HEK293 (cell line): ENCODE data around the gene CACNA2D1.

ENCODE experiments used
- CTCF ChIA-PET: fragments of 350-600 bp; formaldehyde crosslinking; extraction: SDS; loops from one replicate; lab custom pipeline; 2021; ENCODE audit warnings: antibody characterized with exemption; lab: Yijun Ruan, JAX
- POLR2A ChIA-PET: fragments of 300-600 bp; formaldehyde crosslinking; extraction: SDS; loops from one replicate; lab custom pipeline; 2020; ENCODE audit warnings: antibody characterized with exemption, inconsistent platforms; lab: Yijun Ruan, JAX
- H3K27ac ChIP-seq: fragments of 200-500 bp; sonication (Bioruptor generic); 2 replicates; pipeline ENCODE4 v1.5.1; 2014; ENCODE audit warnings: low read depth, low read length, control low read depth, inconsistent platforms; ENCODE audit errors: extremely low read depth
- H3K36me3 ChIP-seq, 2 experiments: fragments of 200-500 bp in 1 of 2; sonication (Bioruptor generic) in 1 of 2; 1 replicate in 1 of 2; 2 replicates in 1 of 2; pipeline ENCODE4 v1.5.1; 2014 to 2017; ENCODE audit warnings: inconsistent platforms in 2 of 2, low read length in 2 of 2; ENCODE audit not compliant: control insufficient read depth in 2 of 2, insufficient read depth in 1 of 2
- H3K4me1 ChIP-seq: fragments of 200-500 bp; sonication (Bioruptor generic); 2 replicates; pipeline ENCODE4 v1.5.1; 2014; ENCODE audit warnings: mild to moderate bottlenecking, low read length, inconsistent platforms; ENCODE audit not compliant: control insufficient read depth, insufficient read depth
- H3K4me3 ChIP-seq: 2 replicates; pipeline ENCODE4 v1.5.1; 2011; ENCODE audit warnings: low read depth, mild to moderate bottlenecking, control low read depth, low read length, moderate library complexity
- H3K9me3 ChIP-seq: fragments of 200-500 bp; sonication (Bioruptor generic); 2 replicates; pipeline ENCODE4 v1.5.1; 2014; ENCODE audit warnings: low read depth, low read length, inconsistent platforms; ENCODE audit not compliant: control insufficient read depth, insufficient read depth
- ATF2 ChIP-seq: fragments of 450-650 bp; formaldehyde crosslinking; IDR thresholded peaks from 2 replicates; pipeline ENCODE4 v1.5.1; 2016; ENCODE audit warnings: missing biosample characterization, missing genetic modification characterization, low read depth
- GLIS2 ChIP-seq: fragments of 450-650 bp; formaldehyde crosslinking; IDR thresholded peaks from 2 replicates; pipeline ENCODE4 v1.5.1; 2016; ENCODE audit warnings: missing biosample characterization, missing genetic modification characterization
- KLF10 ChIP-seq: fragments of 450-650 bp; IDR thresholded peaks from 2 replicates; pipeline ENCODE4 v1.5.1; 2018; ENCODE audit warnings: missing biosample characterization, mild to moderate bottlenecking, missing genetic modification characterization
- ZBTB7A ChIP-seq: fragments of 450-650 bp; formaldehyde crosslinking; IDR thresholded peaks from 2 replicates; pipeline ENCODE4 v1.5.1; 2016; ENCODE audit warnings: low read depth, missing biosample characterization, missing genetic modification characterization
- ZNF132 ChIP-seq: fragments of 450-650 bp; formaldehyde crosslinking; IDR thresholded peaks from 2 replicates; pipeline ENCODE4 v1.5.1; 2017; ENCODE audit warnings: missing biosample characterization, missing genetic modification characterization, borderline replicate concordance
- ZNF138 ChIP-seq: fragments of 450-650 bp; formaldehyde crosslinking; IDR thresholded peaks from 2 replicates; pipeline ENCODE4 v1.5.1; 2016; ENCODE audit warnings: missing biosample characterization, missing genetic modification characterization, borderline replicate concordance
- ZNF19 ChIP-seq: fragments of 450-650 bp; formaldehyde crosslinking; IDR thresholded peaks from 2 replicates; pipeline ENCODE4; 2016; ENCODE audit warnings: missing biosample characterization, missing genetic modification characterization, low read depth
- ZNF266 ChIP-seq: fragments of 450-650 bp; formaldehyde crosslinking; IDR thresholded peaks from 2 replicates; pipeline ENCODE4 v1.5.1; 2016; ENCODE audit warnings: missing biosample characterization, missing genetic modification characterization, low read depth
- ZNF341 ChIP-seq: fragments of 450-650 bp; formaldehyde crosslinking; IDR thresholded peaks from 2 replicates; pipeline ENCODE4; 2016; ENCODE audit warnings: low read depth, missing biosample characterization, missing genetic modification characterization
- ZNF488 ChIP-seq: fragments of 450-650 bp; formaldehyde crosslinking; IDR thresholded peaks from 2 replicates; pipeline ENCODE4 v1.5.1; 2016; ENCODE audit warnings: missing biosample characterization, missing genetic modification characterization
- ZNF544 ChIP-seq: fragments of 450-650 bp; formaldehyde crosslinking; IDR thresholded peaks from 2 replicates; pipeline ENCODE4 v1.5.0; 2017; ENCODE audit warnings: missing biosample characterization, missing genetic modification characterization
- ZNF549 ChIP-seq: fragments of 450-650 bp; IDR thresholded peaks from 2 replicates; pipeline ENCODE4 v1.5.1; 2018; ENCODE audit warnings: missing biosample characterization, missing genetic modification characterization, mild to moderate bottlenecking, inconsistent platforms, moderate library complexity
- ZNF558 ChIP-seq: fragments of 450-650 bp; formaldehyde crosslinking; IDR thresholded peaks from 2 replicates; pipeline ENCODE4 v1.5.1; 2016; ENCODE audit warnings: missing biosample characterization, missing genetic modification characterization
- ZSCAN16 ChIP-seq: fragments of 450-650 bp; formaldehyde crosslinking; IDR thresholded peaks from 2 replicates; pipeline ENCODE4 v1.5.1; 2016; ENCODE audit warnings: missing biosample characterization, missing genetic modification characterization
- ZSCAN30 ChIP-seq: fragments of 450-650 bp; IDR thresholded peaks from 2 replicates; pipeline ENCODE4 v1.5.1; 2018; ENCODE audit warnings: missing biosample characterization, mild to moderate bottlenecking, missing genetic modification characterization, moderate library complexity

CACNA2D1 gene

DNA sequence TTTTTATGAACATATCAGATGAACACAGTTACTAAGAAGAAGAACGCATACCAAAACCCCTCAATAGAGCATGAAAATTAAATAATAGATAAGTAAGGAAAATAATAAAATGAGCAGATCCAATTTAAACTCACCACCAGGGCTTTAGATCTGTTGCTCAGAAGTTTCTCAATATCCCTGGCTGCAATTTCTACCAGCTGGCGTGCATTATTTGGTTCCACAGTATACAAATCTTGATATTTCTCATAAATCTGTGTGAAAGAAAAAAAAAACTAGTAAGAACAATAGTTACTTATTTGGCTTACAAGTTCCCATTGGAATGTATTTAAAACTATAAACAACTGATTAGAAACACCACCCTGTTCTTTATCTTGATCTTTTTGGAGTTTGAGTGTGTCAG, 108.6 kb downstream of the CACNA2D1 start (continued):
- TF ChIP-seq ZNF488 (tag by site-specific recombination) = no peak
- no peak for TF ChIP-seq KLF10 (tag by site-specific recombination)
- TF ChIP-seq ZNF132 (tag by site-specific recombination) = no peak
- TF ChIP-seq ZNF544 (tag by site-specific recombination) = no peak
- no peak for TF ChIP-seq GLIS2 (tag by site-specific recombination)
- TF ChIP-seq ZNF266 (tag by site-specific recombination) = no peak

GRCh38 chr7:82331234-82331633, 112.3 kb downstream of the CACNA2D1 start:
- no peaks in the 10 kb centered on the region for H3K36me3 ChIP-seq
- H3K4me3 ChIP-seq = no peak overlapping the region
- TF ChIP-seq ZSCAN16 (tag by site-specific recombination) (no peak), ZNF558 (no peak), ZNF341 (tag by site-specific recombination) (no peak), ZNF549 (tag by site-specific recombination) (no peak), ZSCAN30 (tag by site-specific recombination) (no peak), ZBTB7A (tag by site-specific recombination) (no peak), KLF10 (tag by site-specific recombination) (no peak)
- POLR2A ChIA-PET = no interaction called here
- CTCF ChIA-PET = interaction anchor here (0.7 kb wide), 1 partner anchor 862 kb away, joined by 3 read pairs; no protein-coding TSS in a partner anchor
- H3K27ac ChIP-seq = no peak overlapping the region
- no peaks in the 10 kb centered on the region for H3K4me1 ChIP-seq
- no peaks in the 10 kb centered on the region for H3K9me3 ChIP-seq

- Histone ChIP-seq H3K36me3 (no peaks in the 10 kb centered on the region), H3K27ac (no peak overlapping the region), H3K9me3 (no peaks in the 10 kb centered on the region), H3K4me1 (no peaks in the 10 kb centered on the region), H3K4me3 (no peak overlapping the region)
- no peak for TF ChIP-seq ATF2 (tag by site-specific recombination)
- ChIA-PET POLR2A (no interaction called here), CTCF (interaction anchor here (0.6 to 0.7 kb wide), 2 partner anchors 646 to 862 kb away, joined by 3 read pairs; no protein-coding TSS in a partner anchor)
Observed at GRCh38 chr7:82330706-82331215, 112.8 kb downstream of the CACNA2D1 start.

DNA sequence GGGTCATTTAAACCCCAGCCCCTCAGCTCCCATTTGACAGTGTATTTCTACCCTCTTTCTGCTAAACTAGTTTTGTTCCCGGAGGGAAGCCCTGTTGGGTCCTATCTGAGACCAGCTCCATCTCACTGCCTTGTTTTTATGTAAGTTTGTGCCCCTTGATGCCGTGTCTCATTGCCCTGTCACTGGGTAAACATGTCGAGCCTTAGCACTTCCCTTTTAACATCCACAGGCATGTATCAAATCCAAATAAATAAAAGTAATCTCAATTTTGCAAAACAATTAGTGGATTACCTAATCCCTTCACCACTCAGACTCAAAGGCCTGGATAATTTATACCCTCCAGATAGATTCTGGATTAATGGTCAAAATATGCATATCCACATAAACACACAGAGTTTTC, 115.7 kb downstream of the CACNA2D1 start:
- no peaks in the 10 kb centered on the region for H3K9me3 ChIP-seq
- ChIA-PET CTCF (no interaction called here), POLR2A (no interaction called here)
- H3K4me1 ChIP-seq = no peaks in the 10 kb centered on the region
- TF ChIP-seq ZNF19 (no peak), ZNF138 (tag by site-specific recombination) (no peak)
- H3K36me3 ChIP-seq = no peaks in the 10 kb centered on the region
- no peak overlapping the region for H3K4me3 ChIP-seq
- H3K27ac ChIP-seq = no peak overlapping the region

GRCh38 chr7:82325416-82325815, 118.2 kb downstream of the CACNA2D1 start:
- POLR2A ChIA-PET = interaction anchor here (0.6 kb wide), 1 partner anchor 315 kb away, joined by 3 read pairs; no protein-coding TSS in a partner anchor

More at GRCh38 chr7:82325416-82325815, 118.2 kb downstream of the CACNA2D1 start:
- Histone ChIP-seq H3K9me3 (no peaks in the 10 kb centered on the region), H3K27ac (no peak overlapping the region), H3K4me3 (no peak overlapping the region), H3K4me1 (peaks cover under 1% of the 10 kb centered on the region), H3K36me3 (no peaks in the 10 kb centered on the region)
- TF ChIP-seq ZNF19 = no peak
- CTCF ChIA-PET = interaction anchor here (0.6 kb wide), 2 partner anchors 118 to 1194 kb away, joined by 3 to 5 read pairs; no protein-coding TSS in a partner anchor
